H1 (cell line): ENCODE measurements around the gene PREB. TPM values are rescaled to one million over a fixed set of nuclear protein-coding genes. Genes with fewer than 3 reads are reported as not detected.

Experiments used
- CTCF ChIA-PET: fragments of 300-600 bp; sonication (Branson Sonifier 250); formaldehyde crosslinking; loops from one replicate; lab custom pipeline; 2021; ENCODE audit not compliant: partially characterized antibody; lab: Charles Lee
- POLR2A ChIA-PET: fragments of 300-600 bp; sonication (Branson Sonifier 250); formaldehyde crosslinking; loops from one replicate; lab custom pipeline; 2021; ENCODE audit warnings: inconsistent platforms; ENCODE audit not compliant: partially characterized antibody; lab: Charles Lee
- DNase-seq, 2 experiments: peaks; one replicate each; pipeline versions ENCODE4 v3.0.0 to v3.0.0-alpha.2; 2010 to 2022; ENCODE audit warnings: low spot score in 2 of 2, low read depth in 1 of 2, mixed read lengths in 1 of 2
- FAIRE-seq: peaks from 2 replicates; lab custom pipeline; 2011; peaks lifted over from hg19 to GRCh38; lab: Jason Lieb, UNC
- H2AFZ ChIP-seq: 2 replicates; pipeline ENCODE4 v1.8.1; 2012; ENCODE audit warnings: low read length, inconsistent platforms
- H2AK5ac ChIP-seq: 2 replicates; pipeline ENCODE4 v1.6.1; 2013; ENCODE audit warnings: low read depth, low read length
- H2BK120ac ChIP-seq: replicated peaks from 2 replicates; pipeline ENCODE3; 2013; ENCODE audit warnings: low read depth, low read length, inconsistent platforms
- H2BK12ac ChIP-seq: 2 replicates; pipeline ENCODE4 v1.6.1; 2013; ENCODE audit warnings: low read depth, low read length
- H2BK15ac ChIP-seq: 2 replicates; pipeline ENCODE4 v1.6.1; 2013; ENCODE audit warnings: low read length
- H2BK20ac ChIP-seq: 2 replicates; pipeline ENCODE4 v1.6.1; 2013; ENCODE audit warnings: low read length
- H2BK5ac ChIP-seq: 2 replicates; pipeline ENCODE4 v1.6.1; 2013; ENCODE audit warnings: low read depth, low read length
- H3K14ac ChIP-seq: 2 replicates; pipeline ENCODE4 v1.6.1; 2013; ENCODE audit warnings: inconsistent platforms; ENCODE audit not compliant: insufficient read length
- H3K18ac ChIP-seq: 2 replicates; pipeline ENCODE4 v1.6.1; 2013; ENCODE audit warnings: low read length; ENCODE audit errors: extremely low read depth
- H3K23ac ChIP-seq: 2 replicates; pipeline ENCODE4 v1.6.1; 2013; ENCODE audit warnings: inconsistent platforms; ENCODE audit not compliant: insufficient read length
- H3K23me2 ChIP-seq: 2 replicates; pipeline ENCODE4 v1.6.1; 2013; ENCODE audit warnings: low read depth, low read length
- H3K27ac ChIP-seq: 2 replicates; pipeline ENCODE4 v1.6.1; 2011; ENCODE audit warnings: low read depth, low read length, inconsistent platforms
- H3K27me3 ChIP-seq, 4 experiments: replicated peaks in 1 of 4; 1 replicate in 1 of 4; 2 replicates in 3 of 4; pipeline versions ENCODE4 v1.6.1 to v1.8.1; 2011 to 2013; ENCODE audit warnings: low read length in 3 of 4, mild to moderate bottlenecking in 3 of 4, inconsistent platforms in 2 of 4, mixed read lengths in 2 of 4, moderate library complexity in 1 of 4; ENCODE audit not compliant: control insufficient read depth in 3 of 4, insufficient read depth in 3 of 4; ENCODE audit errors: extremely low read depth in 1 of 4
- H3K36me3 ChIP-seq, 4 experiments: 2 replicates each; pipeline versions ENCODE4 v1.6.1 to v1.8.1; 2011 to 2013; ENCODE audit warnings: mild to moderate bottlenecking in 4 of 4, low read length in 3 of 4, moderate library complexity in 2 of 4, control low read depth in 1 of 4, inconsistent platforms in 1 of 4; ENCODE audit not compliant: insufficient read depth in 4 of 4, control insufficient read depth in 2 of 4
- H3K4ac ChIP-seq: replicated peaks from 2 replicates; pipeline ENCODE3; 2013; ENCODE audit warnings: low read length, low read depth, mixed read lengths, inconsistent platforms; ENCODE audit not compliant: insufficient read length
- H3K4me1 ChIP-seq, 4 experiments: replicated peaks in 1 of 4; 1 replicate in 1 of 4; 2 replicates in 3 of 4; pipeline versions ENCODE4 v1.6.1 to v1.8.1; 2011 to 2013; ENCODE audit warnings: low read length in 3 of 4, inconsistent platforms in 2 of 4, mixed read lengths in 1 of 4; ENCODE audit not compliant: insufficient read depth in 4 of 4, control insufficient read depth in 3 of 4
- H3K4me2 ChIP-seq, 2 experiments: 2 replicates each; pipeline versions ENCODE4 v1.6.1 to v1.8.1; 2011 to 2013; ENCODE audit warnings: low read depth in 2 of 2, low read length in 2 of 2, control low read depth in 1 of 2, inconsistent platforms in 1 of 2, mild to moderate bottlenecking in 1 of 2; ENCODE audit not compliant: insufficient read depth in 1 of 2
- H3K4me3 ChIP-seq, 4 experiments: fragments of 200-600, 300-600 bp in 1 of 4; sonication (generic), shearing (Covaris generic), sonication (Bioruptor Twin) in 1 of 4; 2 replicates each; pipeline versions ENCODE4 v1.5.1 to v1.8.1; 2011 to 2016; ENCODE audit warnings: low read length in 4 of 4, low read depth in 3 of 4, control low read depth in 2 of 4, inconsistent platforms in 2 of 4, mild to moderate bottlenecking in 2 of 4, mixed read lengths in 1 of 4, moderate library complexity in 1 of 4; ENCODE audit not compliant: insufficient read depth in 2 of 4; ENCODE audit errors: extremely low read depth in 1 of 4
- H3K56ac ChIP-seq: replicated peaks from 2 replicates; pipeline ENCODE3; 2013; ENCODE audit warnings: low read depth, mild to moderate bottlenecking, mixed read lengths, low read length, inconsistent platforms; ENCODE audit not compliant: insufficient read length
- H3K79me1 ChIP-seq: 2 replicates; pipeline ENCODE4 v1.6.1; 2013; ENCODE audit warnings: low read depth, low read length, control low read depth
- H3K79me2 ChIP-seq, 2 experiments: 2 replicates each; pipeline versions ENCODE4 v1.6.1 to v1.8.1; 2012 to 2013; ENCODE audit warnings: low read length in 2 of 2, mild to moderate bottlenecking in 2 of 2, inconsistent platforms in 1 of 2; ENCODE audit not compliant: insufficient read depth in 2 of 2, control insufficient read depth in 1 of 2
- H3K9ac ChIP-seq, 4 experiments: replicated peaks in 1 of 4; 1 replicate in 1 of 4; 2 replicates in 3 of 4; pipeline versions ENCODE4 v1.6.1 to v1.8.1; 2011 to 2013; ENCODE audit warnings: low read depth in 3 of 4, low read length in 3 of 4, control low read depth in 2 of 4, mild to moderate bottlenecking in 2 of 4, moderate library complexity in 2 of 4, inconsistent platforms in 1 of 4; ENCODE audit errors: extremely low read depth in 1 of 4
- H3K9me3 ChIP-seq, 2 experiments: 2 replicates each; pipeline versions ENCODE4 v1.6.1 to v1.8.1; 2012 to 2013; ENCODE audit warnings: mild to moderate bottlenecking in 2 of 2, moderate library complexity in 2 of 2, control low read depth in 1 of 2, inconsistent platforms in 1 of 2, low read depth in 1 of 2, low read length in 1 of 2, mixed read lengths in 1 of 2; ENCODE audit not compliant: insufficient read depth in 2 of 2
- H4K20me1 ChIP-seq, 2 experiments: replicated peaks in 1 of 2; 2 replicates each; pipeline versions ENCODE3 to v1.8.1; 2011 to 2013; ENCODE audit warnings: inconsistent platforms in 2 of 2, low read length in 2 of 2, mild to moderate bottlenecking in 1 of 2; ENCODE audit not compliant: insufficient read depth in 2 of 2, control insufficient read depth in 1 of 2
- H4K5ac ChIP-seq: 2 replicates; pipeline ENCODE4 v1.6.1; 2013; ENCODE audit warnings: low read length, low read depth, mixed read lengths, inconsistent platforms; ENCODE audit not compliant: insufficient read length
- H4K8ac ChIP-seq: 2 replicates; pipeline ENCODE4 v1.8.0; 2013; ENCODE audit warnings: mild to moderate bottlenecking, moderate library complexity, low read length, inconsistent platforms; ENCODE audit not compliant: insufficient read depth; ENCODE audit errors: extremely low read depth
- H4K91ac ChIP-seq: replicated peaks from 2 replicates; pipeline ENCODE3; 2013; ENCODE audit warnings: low read length, mixed read lengths, inconsistent platforms; ENCODE audit not compliant: insufficient read length
- CREB1 ChIP-seq: IDR thresholded peaks from 2 replicates; pipeline ENCODE4 v1.6.1; 2012; ENCODE audit warnings: inconsistent platforms
- EGR1 ChIP-seq: IDR thresholded peaks from 2 replicates; pipeline ENCODE4 v1.6.1; 2011; ENCODE audit warnings: low read depth, low read length, borderline replicate concordance
- GTF2F1 ChIP-seq: IDR thresholded peaks from 2 replicates; pipeline ENCODE4 v1.6.1; 2012; ENCODE audit warnings: low read depth, low read length, improper control_type of control experiment, borderline replicate concordance
- JUND ChIP-seq: IDR thresholded peaks from 2 replicates; pipeline ENCODE4 v1.6.1; 2011; ENCODE audit warnings: mild to moderate bottlenecking, improper control_type of control experiment, low read length
- POLR2A ChIP-seq, 2 experiments: IDR thresholded peaks; 1 replicate in 1 of 2; 2 replicates in 1 of 2; pipeline ENCODE4 v1.6.1; 2011; ENCODE audit warnings: low read depth in 2 of 2, low read length in 2 of 2, mild to moderate bottlenecking in 2 of 2; ENCODE audit errors: control extremely low read depth in 1 of 2
- SP1 ChIP-seq: IDR thresholded peaks from 2 replicates; pipeline ENCODE4 v1.6.1; 2011; ENCODE audit warnings: low read depth, low read length
- SP2 ChIP-seq: IDR thresholded peaks from 2 replicates; pipeline ENCODE4 v1.6.1; 2012; ENCODE audit warnings: mild to moderate bottlenecking, low read length, inconsistent platforms
- SP4 ChIP-seq: IDR thresholded peaks from 2 replicates; pipeline ENCODE4 v1.6.1; 2012; ENCODE audit warnings: low read length, inconsistent platforms
- TEAD4 ChIP-seq: IDR thresholded peaks from 2 replicates; pipeline ENCODE4 v1.6.1; 2012; ENCODE audit warnings: low read depth, low read length, inconsistent platforms, mixed read lengths
- YY1 ChIP-seq: IDR thresholded peaks from 2 replicates; pipeline ENCODE4 v1.6.1; 2011; ENCODE audit warnings: low read depth, mild to moderate bottlenecking, low read length
- WGBS, 2 experiments: shearing (Covaris generic) in 1 of 2; methylation state at CpG; one replicate each; pipeline versions ENCODE4 v1.1.6 to v1.1.7; 2013 to 2015; ENCODE audit warnings: low lambda C conversion rate in 2 of 2, mixed read lengths in 2 of 2, inconsistent platforms in 1 of 2, low coverage in 1 of 2, missing lambda C conversion rate in 1 of 2; ENCODE audit not compliant: insufficient replicate concordance in 2 of 2, insufficient coverage in 1 of 2, insufficient read length in 1 of 2; ENCODE audit errors: extremely low coverage in 1 of 2, missing lambda C conversion rate in 1 of 2; 5-methylcytosine and 5-hydroxymethylcytosine counted together
- long read RNA-seq, 2 experiments: library from RNA in 1 of 2; library from capped mRNA in 1 of 2; stranded (forward); transcript quantifications; one replicate each; pipeline ENCODE4 v2.0.0, GENCODE V29; 2021; ENCODE audit warnings: inconsistent platforms in 1 of 2
- polyA minus RNA-seq, 3 experiments: library from RNA; depleted of rRNA, polyadenylated mRNA; stranded (reverse); fragments of >200 nt; gene quantifications; 1 replicate in 2 of 3; 2 replicates in 1 of 3; pipeline ENCODE4 v1.2.3, GENCODE V29; 2011
- polyA plus RNA-seq, 7 experiments: library from polyadenylated mRNA; depleted of rRNA in 3 of 7; stranded (reverse) in 5 of 7; unstranded in 2 of 7; fragments of >200 nt in 5 of 7; fragments of 200-250 nt in 2 of 7; gene quantifications; 1 replicate in 5 of 7; 2 replicates in 1 of 7; 4 replicates in 1 of 7; pipeline versions ENCODE4 v1.2.1 to v1.2.3, GENCODE V29; 2011 to 2013; ENCODE audit warnings: missing spikeins in 2 of 7, mixed read lengths in 2 of 7
- total RNA-seq: library from RNA; stranded (reverse); fragmentation: NEBNext Ultra II Directional; extraction: Animal tissue kit (Norgen Biotek cat#: 25700); gene quantifications from 2 replicates; pipeline ENCODE4 v1.2.1, GENCODE V29; 2021

Gene PREB
- total RNA-seq (51.2 and 54.1 TPM in 2 replicates), polyA plus RNA-seq (2011; rRNA removed) (72.2 and 74.4 TPM in 2 replicates), polyA minus RNA-seq (2011; rRNA and poly(A)+ RNA removed) (87.7 and 101 TPM in 2 replicates)
- 71.6 TPM for polyA plus RNA-seq (2011; cell fraction: cytosol; rRNA removed)
- 92.0 TPM for polyA plus RNA-seq (2011; cell fraction: nucleus; rRNA removed)
- 36.7 to 55.6 TPM (median 49.3 TPM) in 4 replicates for polyA plus RNA-seq (2012, experiment 1 of 2)
- polyA plus RNA-seq (2012, experiment 2 of 2): 69.2 TPM
- polyA plus RNA-seq (2013, experiment 1 of 2): 37.6 TPM
- 36.8 TPM for polyA plus RNA-seq (2013, experiment 2 of 2)
- 21.7 TPM for polyA minus RNA-seq (2011; cell fraction: cytosol; rRNA and poly(A)+ RNA removed)
- polyA minus RNA-seq (2011; cell fraction: nucleus; rRNA and poly(A)+ RNA removed): 27.5 TPM
- long read RNA-seq, experiment 1, transcript PREB-201 (9 exons, 2,166 nt): major isoform, 19 of 60 reads
- long read RNA-seq, experiment 1, partial matches to known transcripts: 28 of 60 reads
- long read RNA-seq, experiment 1, other reads (novel, unspliced or antisense): 13 of 60 reads
- long read RNA-seq, experiment 2: 0 reads

GRCh38 chr2:27133905-27134780, at the start of gene PREB:
Gene PREB (minus strand): TSS chr2:27134636. CDS start chr2:27134421, 215 bp downstream.
- Histone ChIP-seq H3K56ac (peak within 1 kb of the TSS; percentile 26), H3K4ac (no peak within 1 kb of the TSS), H3K9me3 (no peaks in the 10 kb centered on the region), H3K36me3 (peaks cover 2 to 26% (median 16%) of the 10 kb centered on the region in 4 experiments; a peak in 6 of 8 replicates), H3K27me3 (no peaks in the 10 kb centered on the region), H3K27ac (peak within 1 kb of the TSS; percentile 25; the same call in 1 of the 2 replicates), H3K9ac (peak within 1 kb of the TSS; percentile 61 to 70 (median 66)), H2BK15ac (no peak within 1 kb of the TSS), H2BK20ac (no peak within 1 kb of the TSS), H2AK5ac (no peak within 1 kb of the TSS), H2BK120ac (peak within 1 kb of the TSS; percentile 75), H3K4me1 (peaks cover 0 to 4% (median 3%) of the 10 kb centered on the region in 4 experiments; a peak in 5 of 7 replicates), H4K5ac (peak within 1 kb of the TSS; percentile 13), H4K20me1 (peaks cover 8 to 14% of the 10 kb centered on the region in 2 experiments), H3K23ac (no peak within 1 kb of the TSS), H3K14ac (no peak within 1 kb of the TSS), H2BK5ac (0 out of 2 replicates have a peak within 1 kb of the TSS, but pooled peaks have one; percentile 60), H3K23me2 (peaks cover 2% of the 10 kb centered on the region; the same call in 1 of the 2 replicates), H3K4me2 (peak within 1 kb of the TSS; percentile 61 to 77), H3K79me1 (peaks cover 4% of the 10 kb centered on the region), H3K18ac (no peak within 1 kb of the TSS), H2BK12ac (peak within 1 kb of the TSS; percentile 21; the same call in 1 of the 2 replicates), H3K79me2 (peaks cover 0 to 15% of the 10 kb centered on the region in 2 experiments; a peak in 2 of 4 replicates), H4K91ac (peak within 1 kb of the TSS; percentile 39), H3K4me3 (peak within 1 kb of the TSS; percentile 68 to 91 (median 88)), H2AFZ (peak within 1 kb of the TSS; percentile 31; the same call in 1 of the 2 replicates), H4K8ac (peak within 1 kb of the TSS; percentile 69)
- FAIRE-seq (no peak), DNase-seq (peak; percentile 92 to 100)
- ChIA-PET CTCF (interaction anchor here (0.6 to 4.3 kb wide), 43 partner anchors 8 to 169 kb away, joined by 3 to 38 read pairs (median 5); partner anchors contain the start of genes ABHD1, ATRAID, CGREF1 and KHK), POLR2A (interaction anchor here (0.6 to 2.3 kb wide), 23 partner anchors 8 to 230 kb away, joined by 3 to 24 read pairs (median 3); partner anchors contain the start of genes ABHD1, ATRAID, CAD and CGREF1)
- WGBS, 2 experiments: 2% methylated on average over 72 of the region's 86 CpGs; no CpG with 5 or more reads in 1 of the 2 experiments
- TF ChIP-seq SP1 (no peak), SP2 (no peak), TEAD4 (no peak), CREB1 (peak; percentile 85), EGR1 (no peak), YY1 (no peak), GTF2F1 (no peak), SP4 (peak; percentile 93; the same call in 1 of the 2 replicates), POLR2A (IDR thresholded peaks at IDR 0.05; ENCODE audit: control extremely low read depth in 1 of 2, low read depth in 2 of 2, low read length in 2 of 2) (no peak), JUND (no peak)
